K562 (cell line): Measurements from ENCODE around the gene THEMIS. TPM values are rescaled to one million over a fixed set of nuclear protein-coding genes. Genes with fewer than 3 reads are reported as not detected.

Experiments
- MCM5 ChIP-seq: fragments of 450-650 bp; IDR thresholded peaks from 2 replicates; pipeline ENCODE4 v1.6.1; 2016; ENCODE audit warnings: low read depth
- MXI1 ChIP-seq: IDR thresholded peaks from 2 replicates; pipeline ENCODE4 v1.6.1; 2011; ENCODE audit warnings: low read depth, mild to moderate bottlenecking, improper control_type of control experiment, low read length
- PYGO2 ChIP-seq: fragments of 450-650 bp; IDR thresholded peaks from 2 replicates; pipeline ENCODE4 v1.6.1; 2016; ENCODE audit warnings: mild to moderate bottlenecking, missing genetic modification characterization, moderate library complexity, missing compliant biosample characterization
- SMARCC2 ChIP-seq: fragments of 450-650 bp; IDR thresholded peaks from 2 replicates; pipeline ENCODE4 v1.6.1; 2017; ENCODE audit warnings: antibody characterized with exemption, moderate library complexity, mild to moderate bottlenecking, low read depth
- XRCC3 ChIP-seq: fragments of 450-650 bp; IDR thresholded peaks from 2 replicates; pipeline ENCODE4 v1.6.1; 2017; ENCODE audit warnings: mild to moderate bottlenecking, moderate library complexity
- ZNF24 ChIP-seq: fragments of 450-650 bp; IDR thresholded peaks from 2 replicates; pipeline ENCODE4 v1.6.1; 2016
- polyA plus RNA-seq, 8 experiments: library from polyadenylated mRNA; depleted of rRNA in 4 of 8; stranded (reverse) in 5 of 8; unstranded in 3 of 8; fragments of >200 nt; fragmentation: Nextera tagmentation in 2 of 8; fragmentation: Illumina TruSeq in 1 of 8; extraction: Ambion mirVana in 2 of 8; extraction: Trizol in 1 of 8; gene quantifications; 2 replicates each; pipeline versions ENCODE4 v1.2.1 to v1.2.3, GENCODE V29; 2011 to 2014; ENCODE audit warnings: inconsistent platforms in 1 of 8, missing spikeins in 1 of 8
- total RNA-seq, 7 experiments: library from RNA; depleted of rRNA in 6 of 7; stranded (reverse); fragments of >200 nt in 6 of 7; fragmentation: Illumina TruSeq in 2 of 7; extraction: Trizol in 2 of 7; gene quantifications; 2 replicates each; pipeline versions ENCODE4 v1.2.1 to v1.2.3, GENCODE V29; 2011 to 2021; ENCODE audit warnings: low replicate concordance in 1 of 7
- TF ChIP-seq, protein P1 (sequence below): fragments of 450-650 bp; formaldehyde crosslinking; IDR thresholded peaks from 2 replicates; pipeline ENCODE4 v1.4.0; 2022; ENCODE audit warnings: mild to moderate bottlenecking, moderate library complexity
- TF ChIP-seq, protein P2 (sequence below): sonication (generic); formaldehyde crosslinking; IDR thresholded peaks from 2 replicates; pipeline ENCODE4 v1.8.0; 2022; ENCODE audit warnings: mild to moderate bottlenecking, missing genetic modification reagents, borderline replicate concordance
- TF ChIP-seq, protein P3 (sequence below): fragments of 450-650 bp; IDR thresholded peaks from 2 replicates; pipeline ENCODE4 v1.6.1; 2016; ENCODE audit warnings: low read depth

The THEMIS gene
- total and polyA plus RNA-seq, 9 of the 15 experiments (the other 6 are each of a cell fraction or from before 2014, with no cell fraction given), result 0.09 TPM; not detected in 8

DNA sequence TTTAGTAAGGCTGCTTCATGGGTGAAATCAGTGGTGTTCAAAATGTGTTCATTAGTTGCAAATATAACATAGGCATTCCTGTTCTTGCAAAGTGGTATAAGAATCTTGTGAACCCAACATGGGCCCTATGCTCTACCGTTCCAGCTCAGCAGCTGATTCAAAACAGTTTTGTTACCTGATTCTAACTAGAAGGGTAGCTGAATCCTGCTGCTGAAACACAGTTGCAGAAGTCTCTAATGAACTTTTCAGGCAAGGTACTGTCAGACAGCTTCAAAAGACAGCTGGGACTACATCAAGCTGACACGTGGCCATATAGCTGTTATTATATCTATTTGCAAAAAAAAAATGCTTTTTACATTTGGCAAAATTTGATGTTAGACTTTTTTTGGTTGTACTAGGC, 22.7 kb downstream of the THEMIS start (continued):
- TF ChIP-seq, protein P1, sequence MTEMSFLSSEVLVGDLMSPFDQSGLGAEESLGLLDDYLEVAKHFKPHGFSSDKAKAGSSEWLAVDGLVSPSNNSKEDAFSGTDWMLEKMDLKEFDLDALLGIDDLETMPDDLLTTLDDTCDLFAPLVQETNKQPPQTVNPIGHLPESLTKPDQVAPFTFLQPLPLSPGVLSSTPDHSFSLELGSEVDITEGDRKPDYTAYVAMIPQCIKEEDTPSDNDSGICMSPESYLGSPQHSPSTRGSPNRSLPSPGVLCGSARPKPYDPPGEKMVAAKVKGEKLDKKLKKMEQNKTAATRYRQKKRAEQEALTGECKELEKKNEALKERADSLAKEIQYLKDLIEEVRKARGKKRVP (CRISPR knock-in tag), result no peak
- TF ChIP-seq, protein P2, sequence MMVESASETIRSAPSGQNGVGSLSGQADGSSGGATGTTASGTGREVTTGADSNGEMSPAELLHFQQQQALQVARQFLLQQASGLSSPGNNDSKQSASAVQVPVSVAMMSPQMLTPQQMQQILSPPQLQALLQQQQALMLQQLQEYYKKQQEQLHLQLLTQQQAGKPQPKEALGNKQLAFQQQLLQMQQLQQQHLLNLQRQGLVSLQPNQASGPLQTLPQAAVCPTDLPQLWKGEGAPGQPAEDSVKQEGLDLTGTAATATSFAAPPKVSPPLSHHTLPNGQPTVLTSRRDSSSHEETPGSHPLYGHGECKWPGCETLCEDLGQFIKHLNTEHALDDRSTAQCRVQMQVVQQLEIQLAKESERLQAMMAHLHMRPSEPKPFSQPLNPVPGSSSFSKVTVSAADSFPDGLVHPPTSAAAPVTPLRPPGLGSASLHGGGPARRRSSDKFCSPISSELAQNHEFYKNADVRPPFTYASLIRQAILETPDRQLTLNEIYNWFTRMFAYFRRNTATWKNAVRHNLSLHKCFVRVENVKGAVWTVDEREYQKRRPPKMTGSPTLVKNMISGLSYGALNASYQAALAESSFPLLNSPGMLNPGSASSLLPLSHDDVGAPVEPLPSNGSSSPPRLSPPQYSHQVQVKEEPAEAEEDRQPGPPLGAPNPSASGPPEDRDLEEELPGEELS (CRISPR knock-in tag), result no peak
- TF ChIP-seq MCM5 (no peak), XRCC3 (no peak), MXI1 (no peak), PYGO2 (tag) (no peak), SMARCC2 (no peak), ZNF24 (no peak)
- TF ChIP-seq, protein P3, sequence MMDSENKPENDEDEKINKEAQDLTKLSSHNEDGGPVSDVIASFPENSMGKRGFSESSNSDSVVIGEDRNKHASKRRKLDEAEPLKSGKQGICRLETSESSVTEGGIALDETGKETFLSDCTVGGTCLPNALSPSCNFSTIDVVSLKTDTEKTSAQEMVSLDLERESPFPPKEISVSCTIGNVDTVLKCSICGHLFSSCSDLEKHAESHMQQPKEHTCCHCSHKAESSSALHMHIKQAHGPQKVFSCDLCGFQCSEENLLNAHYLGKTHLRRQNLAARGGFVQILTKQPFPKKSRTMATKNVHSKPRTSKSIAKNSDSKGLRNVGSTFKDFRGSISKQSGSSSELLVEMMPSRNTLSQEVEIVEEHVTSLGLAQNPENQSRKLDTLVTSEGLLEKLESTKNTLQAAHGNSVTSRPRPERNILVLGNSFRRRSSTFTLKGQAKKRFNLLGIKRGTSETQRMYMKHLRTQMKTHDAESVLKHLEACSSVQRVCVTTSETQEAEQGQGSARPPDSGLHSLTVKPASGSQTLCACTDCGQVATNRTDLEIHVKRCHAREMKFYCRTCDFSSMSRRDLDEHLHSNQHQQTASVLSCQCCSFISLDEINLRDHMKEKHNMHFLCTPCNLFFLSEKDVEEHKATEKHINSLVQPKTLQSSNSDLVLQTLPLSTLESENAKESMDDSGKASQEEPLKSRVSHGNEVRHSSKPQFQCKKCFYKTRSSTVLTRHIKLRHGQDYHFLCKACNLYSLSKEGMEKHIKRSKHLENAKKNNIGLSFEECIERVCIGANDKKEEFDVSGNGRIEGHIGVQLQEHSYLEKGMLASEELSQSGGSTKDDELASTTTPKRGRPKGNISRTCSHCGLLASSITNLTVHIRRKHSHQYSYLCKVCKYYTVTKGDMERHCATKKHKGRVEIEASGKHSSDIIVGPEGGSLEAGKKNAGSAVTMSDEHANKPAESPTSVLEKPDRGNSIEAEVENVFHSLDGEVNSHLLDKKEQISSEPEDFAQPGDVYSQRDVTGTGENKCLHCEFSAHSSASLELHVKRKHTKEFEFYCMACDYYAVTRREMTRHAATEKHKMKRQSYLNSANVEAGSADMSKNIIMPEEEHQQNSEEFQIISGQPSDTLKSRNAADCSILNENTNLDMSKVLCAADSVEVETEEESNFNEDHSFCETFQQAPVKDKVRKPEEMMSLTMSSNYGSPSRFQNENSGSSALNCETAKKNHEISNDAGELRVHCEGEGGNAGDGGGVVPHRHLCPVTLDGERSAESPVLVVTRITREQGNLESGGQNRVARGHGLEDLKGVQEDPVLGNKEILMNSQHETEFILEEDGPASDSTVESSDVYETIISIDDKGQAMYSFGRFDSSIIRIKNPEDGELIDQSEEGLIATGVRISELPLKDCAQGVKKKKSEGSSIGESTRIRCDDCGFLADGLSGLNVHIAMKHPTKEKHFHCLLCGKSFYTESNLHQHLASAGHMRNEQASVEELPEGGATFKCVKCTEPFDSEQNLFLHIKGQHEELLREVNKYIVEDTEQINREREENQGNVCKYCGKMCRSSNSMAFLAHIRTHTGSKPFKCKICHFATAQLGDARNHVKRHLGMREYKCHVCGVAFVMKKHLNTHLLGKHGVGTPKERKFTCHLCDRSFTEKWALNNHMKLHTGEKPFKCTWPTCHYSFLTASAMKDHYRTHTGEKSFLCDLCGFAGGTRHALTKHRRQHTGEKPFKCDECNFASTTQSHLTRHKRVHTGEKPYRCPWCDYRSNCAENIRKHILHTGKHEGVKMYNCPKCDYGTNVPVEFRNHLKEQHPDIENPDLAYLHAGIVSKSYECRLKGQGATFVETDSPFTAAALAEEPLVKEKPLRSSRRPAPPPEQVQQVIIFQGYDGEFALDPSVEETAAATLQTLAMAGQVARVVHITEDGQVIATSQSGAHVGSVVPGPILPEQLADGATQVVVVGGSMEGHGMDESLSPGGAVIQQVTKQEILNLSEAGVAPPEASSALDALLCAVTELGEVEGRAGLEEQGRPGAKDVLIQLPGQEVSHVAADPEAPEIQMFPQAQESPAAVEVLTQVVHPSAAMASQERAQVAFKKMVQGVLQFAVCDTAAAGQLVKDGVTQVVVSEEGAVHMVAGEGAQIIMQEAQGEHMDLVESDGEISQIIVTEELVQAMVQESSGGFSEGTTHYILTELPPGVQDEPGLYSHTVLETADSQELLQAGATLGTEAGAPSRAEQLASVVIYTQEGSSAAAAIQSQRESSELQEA, result no peak
- TF ChIP-seq, all 486 proteins: peak for 0
